BE2C (cell line): ENCODE data around the gene LAMA3.

ENCODE experiments used
- DNase-seq: peaks from one replicate; pipeline ENCODE4 v3.0.0-alpha.2; 2020
- H3K27me3 ChIP-seq: fragments of 250-450 bp; sonication (Bioruptor Pico); 2 replicates; pipeline ENCODE4 v1.5.1; 2020; ENCODE audit warnings: mild to moderate bottlenecking
- H3K36me3 ChIP-seq: fragments of 250-450 bp; sonication (Bioruptor Pico); 2 replicates; pipeline ENCODE4 v1.5.1; 2020; ENCODE audit warnings: mild to moderate bottlenecking
- H3K4me1 ChIP-seq: fragments of 250-450 bp; sonication (Bioruptor Pico); 2 replicates; pipeline ENCODE4 v1.5.1; 2020
- H3K4me3 ChIP-seq: 2 replicates; pipeline ENCODE4 v1.5.1; 2011; ENCODE audit warnings: low read depth, low read length
- H3K9me3 ChIP-seq: fragments of 250-450 bp; sonication (Bioruptor Pico); 2 replicates; pipeline ENCODE4 v1.5.1; 2020
- TF ChIP-seq, protein P1 (sequence below): IDR thresholded peaks from 2 replicates; pipeline ENCODE4 v1.5.1; 2012; ENCODE audit warnings: mild to moderate bottlenecking, low read depth, low read length

LAMA3 gene

DNA sequence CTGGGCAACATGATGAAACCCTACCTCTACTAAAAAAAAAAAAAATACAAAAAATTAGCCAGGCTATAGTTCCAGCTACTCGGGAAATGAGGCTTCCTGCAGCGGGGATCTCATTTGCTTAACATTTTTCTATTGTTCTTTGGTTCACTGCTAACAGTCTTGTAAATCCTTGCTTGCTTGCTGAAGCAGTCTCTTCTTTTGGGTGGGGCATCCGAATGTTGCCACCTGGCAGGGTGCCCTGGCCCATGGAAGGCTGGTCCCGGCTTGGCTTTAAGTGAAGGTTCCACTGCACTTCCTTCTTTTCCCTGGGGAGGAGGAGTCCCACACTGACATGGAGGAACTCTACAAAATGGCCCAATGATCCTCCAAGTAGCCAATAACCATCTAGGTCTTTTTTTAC lies 20.5 kb upstream of the LAMA3 start:
- Histone ChIP-seq H3K4me1 (no peaks in the 10 kb centered on the region), H3K9me3 (no peaks in the 10 kb centered on the region), H3K4me3 (no peak overlapping the region), H3K27me3 (no peaks in the 10 kb centered on the region), H3K36me3 (no peaks in the 10 kb centered on the region)
- TF ChIP-seq, protein P1, sequence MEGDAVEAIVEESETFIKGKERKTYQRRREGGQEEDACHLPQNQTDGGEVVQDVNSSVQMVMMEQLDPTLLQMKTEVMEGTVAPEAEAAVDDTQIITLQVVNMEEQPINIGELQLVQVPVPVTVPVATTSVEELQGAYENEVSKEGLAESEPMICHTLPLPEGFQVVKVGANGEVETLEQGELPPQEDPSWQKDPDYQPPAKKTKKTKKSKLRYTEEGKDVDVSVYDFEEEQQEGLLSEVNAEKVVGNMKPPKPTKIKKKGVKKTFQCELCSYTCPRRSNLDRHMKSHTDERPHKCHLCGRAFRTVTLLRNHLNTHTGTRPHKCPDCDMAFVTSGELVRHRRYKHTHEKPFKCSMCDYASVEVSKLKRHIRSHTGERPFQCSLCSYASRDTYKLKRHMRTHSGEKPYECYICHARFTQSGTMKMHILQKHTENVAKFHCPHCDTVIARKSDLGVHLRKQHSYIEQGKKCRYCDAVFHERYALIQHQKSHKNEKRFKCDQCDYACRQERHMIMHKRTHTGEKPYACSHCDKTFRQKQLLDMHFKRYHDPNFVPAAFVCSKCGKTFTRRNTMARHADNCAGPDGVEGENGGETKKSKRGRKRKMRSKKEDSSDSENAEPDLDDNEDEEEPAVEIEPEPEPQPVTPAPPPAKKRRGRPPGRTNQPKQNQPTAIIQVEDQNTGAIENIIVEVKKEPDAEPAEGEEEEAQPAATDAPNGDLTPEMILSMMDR: no peak
- DNase-seq: no peak

GRCh38 chr18:23669202-23669766 lies 20.0 kb upstream of the LAMA3 start:
- TF ChIP-seq, protein P1: no peak
- no peaks in the 10 kb centered on the region for H3K36me3 ChIP-seq
- H3K27me3 ChIP-seq: no peaks in the 10 kb centered on the region
- H3K9me3 ChIP-seq: no peaks in the 10 kb centered on the region
- H3K4me1 ChIP-seq: no peaks in the 10 kb centered on the region
- no peak for DNase-seq
- no peak overlapping the region for H3K4me3 ChIP-seq

DNA sequence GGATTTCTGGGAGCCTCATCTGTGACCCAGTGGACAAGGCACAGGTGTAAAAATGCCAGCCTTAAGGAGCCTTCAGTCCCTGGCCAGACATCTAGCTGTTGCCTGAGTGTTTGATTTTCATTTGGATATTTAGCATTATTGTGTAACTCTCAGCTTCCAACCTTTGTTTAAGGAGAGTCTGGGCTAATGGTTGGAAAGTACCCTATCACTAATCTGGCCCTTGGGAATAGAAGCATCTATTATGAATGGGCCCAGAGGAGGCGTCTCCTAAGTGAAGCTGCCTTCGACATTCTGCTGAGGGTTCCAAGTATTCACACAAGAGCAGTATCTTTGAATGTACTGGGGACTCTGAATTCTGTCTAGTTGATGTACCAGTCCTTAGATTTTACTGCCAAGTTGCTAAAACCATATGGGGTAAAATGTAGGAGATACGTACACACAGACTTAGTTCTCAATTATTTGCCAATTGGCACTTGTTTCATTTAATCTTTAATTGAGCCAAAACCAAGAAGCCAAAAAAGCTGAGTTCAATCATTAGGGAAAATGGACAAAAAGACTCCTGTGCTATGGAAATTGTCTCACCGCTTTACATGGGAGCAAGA lies 19.3 kb upstream of the LAMA3 start:
- Histone ChIP-seq H3K4me1 (no peaks in the 10 kb centered on the region), H3K27me3 (no peaks in the 10 kb centered on the region), H3K4me3 (no peak overlapping the region), H3K9me3 (no peaks in the 10 kb centered on the region), H3K36me3 (no peaks in the 10 kb centered on the region)
- no peak for DNase-seq
- TF ChIP-seq, protein P1: no peak

DNA sequence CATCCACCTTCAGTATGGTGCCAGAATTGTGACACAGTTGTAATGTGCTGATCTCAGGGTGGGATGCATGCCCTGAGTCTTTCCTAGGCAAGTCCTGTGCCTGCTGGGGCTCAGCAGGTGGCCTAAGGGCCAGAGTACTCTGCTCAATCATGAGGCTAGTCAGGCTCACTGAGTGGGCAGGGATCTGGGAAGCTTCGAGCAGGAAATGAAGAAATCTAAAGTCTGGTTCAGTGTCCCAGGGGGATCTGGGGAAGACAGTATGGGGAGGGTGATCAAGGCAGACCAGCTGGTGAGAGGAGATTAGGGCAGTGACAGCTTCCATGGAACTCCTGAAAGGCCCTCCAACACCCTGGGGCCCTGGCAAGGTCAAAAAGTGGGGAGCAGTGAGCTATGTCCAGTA lies 17.7 kb upstream of the LAMA3 start:
- Histone ChIP-seq H3K9me3 (no peaks in the 10 kb centered on the region), H3K4me3 (no peak overlapping the region), H3K36me3 (no peaks in the 10 kb centered on the region), H3K4me1 (no peaks in the 10 kb centered on the region), H3K27me3 (no peaks in the 10 kb centered on the region)
- no peak for DNase-seq
- TF ChIP-seq, protein P1: no peak

- TF ChIP-seq, protein P1: no peak
- Histone ChIP-seq H3K9me3 (no peaks in the 10 kb centered on the region), H3K36me3 (no peaks in the 10 kb centered on the region), H3K4me1 (no peaks in the 10 kb centered on the region), H3K4me3 (no peak overlapping the region), H3K27me3 (no peaks in the 10 kb centered on the region)
- no peak for DNase-seq
These were observed 15.5 kb upstream of the LAMA3 start for GRCh38 chr18:23673725-23674124.

- no peak for DNase-seq
- no peaks in the 10 kb centered on the region for H3K4me1 ChIP-seq
- H3K9me3 ChIP-seq: no peaks in the 10 kb centered on the region
- no peaks in the 10 kb centered on the region for H3K36me3 ChIP-seq
- TF ChIP-seq, protein P1: no peak
- H3K27me3 ChIP-seq: no peaks in the 10 kb centered on the region
- no peak overlapping the region for H3K4me3 ChIP-seq
These were observed 14.0 kb upstream of the LAMA3 start for GRCh38 chr18:23675236-23675635.
